Stimulated activated CD4-positive, alpha-beta T cell treated with anti-CD3 and anti-CD28 coated beads, Interleukin-4, amount 100 ng/mL, for 1 hour (primary cell): Measurements from ENCODE around the gene PDS5B.

Experiments
- DNase-seq: peaks from one replicate; pipeline ENCODE4 v3.0.0-alpha.2; 2020

The PDS5B gene

GRCh38 chr13:32588736-32589135 lies 2.5 kb downstream of the PDS5B start:
- DNase-seq = no peak

GRCh38 chr13:32589471-32589870 lies 3.2 kb downstream of the PDS5B start:
- DNase-seq = no peak

GRCh38 chr13:32590266-32590665 lies 4.0 kb downstream of the PDS5B start:
- no peak for DNase-seq

- DNase-seq = no peak
These were observed 5.8 kb downstream of the PDS5B start for GRCh38 chr13:32592082-32592481.

- DNase-seq = no peak
These were observed 8.0 kb downstream of the PDS5B start for GRCh38 chr13:32594157-32594738.

- no peak for DNase-seq
These were observed 9.1 kb downstream of the PDS5B start for GRCh38 chr13:32595306-32595705.

GRCh38 chr13:32600890-32601289 lies 14.6 kb downstream of the PDS5B start:
- no peak for DNase-seq

GRCh38 chr13:32609428-32609827 lies 23.2 kb downstream of the PDS5B start:
- DNase-seq = no peak

GRCh38 chr13:32610538-32610937 lies 24.3 kb downstream of the PDS5B start:
- DNase-seq = no peak

- no peak for DNase-seq
These were observed 24.7 kb downstream of the PDS5B start for GRCh38 chr13:32610977-32611376.

GRCh38 chr13:32616883-32617511 lies 30.7 kb downstream of the PDS5B start:
- no peak for DNase-seq

- DNase-seq = no peak
These were observed 36.6 kb downstream of the PDS5B start for GRCh38 chr13:32622827-32623226.

GRCh38 chr13:32624441-32624840 lies 38.2 kb downstream of the PDS5B start:
- no peak for DNase-seq

GRCh38 chr13:32627793-32628192 lies 41.5 kb downstream of the PDS5B start:
- no peak for DNase-seq

- DNase-seq = no peak
These were observed 43.1 kb downstream of the PDS5B start for GRCh38 chr13:32629313-32629712.

- DNase-seq = no peak
These were observed 43.6 kb downstream of the PDS5B start for GRCh38 chr13:32629866-32630265.

- DNase-seq = no peak
These were observed 46.2 kb downstream of the PDS5B start for GRCh38 chr13:32632343-32632909.

GRCh38 chr13:32636711-32637110 lies 50.5 kb downstream of the PDS5B start:
- DNase-seq = no peak

GRCh38 chr13:32638739-32639138 lies 52.5 kb downstream of the PDS5B start:
- DNase-seq = peak; percentile 15

GRCh38 chr13:32639502-32640105 lies 53.4 kb downstream of the PDS5B start:
- DNase-seq = peak; percentile 36

- no peak for DNase-seq
These were observed 56.1 kb downstream of the PDS5B start for GRCh38 chr13:32642316-32642715.

- DNase-seq = no peak
These were observed 56.6 kb downstream of the PDS5B start for GRCh38 chr13:32642858-32643257.

- DNase-seq = peak; percentile 11
These were observed 59.6 kb downstream of the PDS5B start for GRCh38 chr13:32645854-32646253.

- no peak for DNase-seq
These were observed 61.7 kb downstream of the PDS5B start for GRCh38 chr13:32647926-32648325.
